Transverse colon (tissue), 4 donors: Measurements from ENCODE around the gene RPS6KA5. TPM values are rescaled to one million over a fixed set of nuclear protein-coding genes. Genes with fewer than 3 reads are reported as not detected.

Experiments used
- DNase-seq: peaks from one replicate; pipeline ENCODE4 v3.0.0-alpha.2; 2019
- H3K27ac ChIP-seq, 4 donors: fragments of 200-600 bp; sonication (generic); 2 replicates each; pipeline ENCODE4 v1.5.1; 2016 to 2018; ENCODE audit warnings: inconsistent platforms in 4 of 4
- H3K27me3 ChIP-seq: fragments of 200-600 bp; sonication (generic); 2 replicates; pipeline ENCODE4 v1.5.1; 2017; ENCODE audit warnings: inconsistent platforms
- H3K36me3 ChIP-seq, 4 donors: fragments of 200-600 bp; sonication (generic); 2 replicates each; pipeline ENCODE4 v1.5.1; 2017 to 2019; ENCODE audit warnings: inconsistent platforms in 4 of 4
- H3K4me1 ChIP-seq, 4 donors: fragments of 200-600 bp; sonication (generic); 2 replicates each; pipeline ENCODE4 v1.5.1; 2017 to 2020; ENCODE audit warnings: inconsistent platforms in 4 of 4
- H3K4me3 ChIP-seq, 4 donors: fragments of 200-600 bp; sonication (generic); 1 replicate in 1 of 4; 2 replicates in 3 of 4; pipeline versions ENCODE4 v1.5.1 to v1.6.1; 2017 to 2019; ENCODE audit warnings: inconsistent platforms in 4 of 4
- H3K9me3 ChIP-seq, 2 donors: fragments of 200-600 bp; sonication (generic); 2 replicates each; pipeline ENCODE4 v1.5.1; 2017 to 2019; ENCODE audit warnings: inconsistent platforms in 2 of 2
- EP300 ChIP-seq: sonication (generic); formaldehyde crosslinking; IDR thresholded peaks from one replicate; pipeline ENCODE4 v1.6.1; 2017; ENCODE audit warnings: antibody characterized with exemption, low read depth
- POLR2A ChIP-seq: fragments of 450-650 bp; IDR thresholded peaks from one replicate; pipeline ENCODE4 v1.6.1; 2016; ENCODE audit warnings: antibody characterized with exemption, mild to moderate bottlenecking, moderate library complexity
- POLR2AphosphoS5 ChIP-seq, 3 donors: sonication (generic); formaldehyde crosslinking; IDR thresholded peaks; one replicate each; pipeline ENCODE4 v1.6.1; 2016; ENCODE audit warnings: antibody characterized with exemption in 3 of 3
- WGBS, 2 donors: methylation state at CpG; one replicate each; pipeline ENCODE4 v1.1.5; 2018; ENCODE audit warnings: low coverage in 1 of 2; 5-methylcytosine and 5-hydroxymethylcytosine counted together
- in situ Hi-C, 4 donors: fragments of 200-750 bp; cut with MboI; loops; one replicate each; pipeline versions ENCODE4 v1.15.0 to v1.15.1; 2017; ENCODE audit warnings: low sequenced_read_pairs in 3 of 4, low pct_ligation_motif_present in 1 of 4, low pct_unique_long_range_greater_than_20kb in 1 of 4
- intact Hi-C: fragments of 100-400 bp; cut with DNase I; formaldehyde crosslinking; loops from one replicate; pipeline ENCODE4 v1.15.1; 2023; ENCODE audit warnings: low total_unique reads
- total RNA-seq, 4 donors: library from RNA; depleted of rRNA; stranded (reverse); fragments of >200 nt; gene quantifications; one replicate each; pipeline ENCODE4 v1.1.0, GENCODE V29; 2016
- TF ChIP-seq, protein P1 (sequence below), 5 experiments: fragments of 200-600 bp in 3 of 5; fragments of 450-650 bp in 2 of 5; sonication (generic) in 3 of 5; IDR thresholded peaks; 1 replicate in 2 of 5; 2 replicates in 3 of 5; pipeline ENCODE4 v1.5.1; 2016 to 2017; ENCODE audit warnings: antibody characterized with exemption in 5 of 5, inconsistent platforms in 3 of 5, mild to moderate bottlenecking in 2 of 5, moderate library complexity in 1 of 5

Gene RPS6KA5
- total RNA-seq, 4 donors from 2014 or later, result 7.5 to 32.8 (median 28.0) TPM

DNA sequence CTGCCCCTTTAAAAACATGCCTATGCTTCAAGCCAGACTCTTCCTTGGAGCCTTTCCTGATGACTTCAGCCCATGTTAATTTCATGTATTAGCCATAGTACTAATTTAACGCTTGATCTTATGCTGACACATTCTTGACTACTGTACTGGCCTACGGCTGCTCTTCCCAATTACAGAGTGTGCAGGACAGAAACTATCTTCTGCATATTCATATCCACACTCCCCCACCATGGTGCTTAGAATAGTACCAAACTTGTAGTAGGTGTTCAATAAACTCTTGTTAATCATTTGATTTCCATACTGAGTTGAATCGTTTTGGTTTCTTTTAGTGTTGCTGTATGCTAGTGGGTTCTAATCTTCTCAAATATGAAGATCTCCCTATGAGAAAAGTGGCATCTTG, 31.6 kb upstream of the RPS6KA5 start:
- no peak for TF ChIP-seq POLR2A
- TF ChIP-seq POLR2AphosphoS5 (IDR thresholded peaks at IDR 0.05), result no peak
- TF ChIP-seq EP300, result no peak
- TF ChIP-seq, protein P1, sequence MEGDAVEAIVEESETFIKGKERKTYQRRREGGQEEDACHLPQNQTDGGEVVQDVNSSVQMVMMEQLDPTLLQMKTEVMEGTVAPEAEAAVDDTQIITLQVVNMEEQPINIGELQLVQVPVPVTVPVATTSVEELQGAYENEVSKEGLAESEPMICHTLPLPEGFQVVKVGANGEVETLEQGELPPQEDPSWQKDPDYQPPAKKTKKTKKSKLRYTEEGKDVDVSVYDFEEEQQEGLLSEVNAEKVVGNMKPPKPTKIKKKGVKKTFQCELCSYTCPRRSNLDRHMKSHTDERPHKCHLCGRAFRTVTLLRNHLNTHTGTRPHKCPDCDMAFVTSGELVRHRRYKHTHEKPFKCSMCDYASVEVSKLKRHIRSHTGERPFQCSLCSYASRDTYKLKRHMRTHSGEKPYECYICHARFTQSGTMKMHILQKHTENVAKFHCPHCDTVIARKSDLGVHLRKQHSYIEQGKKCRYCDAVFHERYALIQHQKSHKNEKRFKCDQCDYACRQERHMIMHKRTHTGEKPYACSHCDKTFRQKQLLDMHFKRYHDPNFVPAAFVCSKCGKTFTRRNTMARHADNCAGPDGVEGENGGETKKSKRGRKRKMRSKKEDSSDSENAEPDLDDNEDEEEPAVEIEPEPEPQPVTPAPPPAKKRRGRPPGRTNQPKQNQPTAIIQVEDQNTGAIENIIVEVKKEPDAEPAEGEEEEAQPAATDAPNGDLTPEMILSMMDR (IDR thresholded peaks at IDR 0.05), result no peak
- Histone ChIP-seq H3K4me1 (peaks cover 12 to 38% (median 29%) of the 10 kb centered on the region in 4 donors), H3K9me3 (no peaks in the 10 kb centered on the region), H3K27me3 (no peaks in the 10 kb centered on the region), H3K36me3 (no peaks in the 10 kb centered on the region), H3K27ac (peak overlapping the region in 3 of 4 donors; percentile 72 to 86 (median 76)), H3K4me3 (no peak overlapping the region)
- intact Hi-C loops, result no loop called here
- DNase-seq, result no peak
- WGBS, 2 donors, result 87 to 94% methylated on average over 3 of the region's 3 CpGs
- in situ Hi-C loops, result no loop called here

DNA sequence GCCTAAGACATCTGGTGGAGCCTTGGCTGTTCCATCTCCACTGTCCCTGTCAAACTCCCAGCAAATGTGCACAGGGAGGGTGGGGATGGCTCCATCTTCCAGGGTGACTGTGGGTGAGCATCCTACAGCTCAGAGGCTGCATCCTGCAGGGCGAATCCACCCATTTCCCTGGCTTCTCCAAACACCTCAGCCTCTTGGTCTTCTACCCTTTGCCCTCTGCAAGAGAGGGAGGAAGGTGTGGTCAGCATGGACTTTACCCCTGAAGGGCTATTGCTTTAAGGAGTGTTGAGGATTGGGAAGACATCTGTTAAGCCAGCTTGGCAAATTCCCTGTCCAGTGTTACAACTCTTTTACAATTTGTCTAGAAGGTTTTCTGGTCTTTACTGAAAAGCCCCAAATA, 30.3 kb upstream of the RPS6KA5 start:
- Histone ChIP-seq H3K27ac (peak overlapping the region; percentile 71 to 86 (median 74)), H3K36me3 (no peaks in the 10 kb centered on the region), H3K9me3 (no peaks in the 10 kb centered on the region), H3K27me3 (no peaks in the 10 kb centered on the region), H3K4me3 (no peak overlapping the region), H3K4me1 (peaks cover 12 to 47% (median 36%) of the 10 kb centered on the region in 4 donors)
- WGBS, 2 donors, result 50% methylated on average over 1 of the region's 1 CpG; no CpG with 5 or more reads in 1 of the 2 donors
- TF ChIP-seq POLR2A (no peak), POLR2AphosphoS5 (IDR thresholded peaks at IDR 0.05) (peak in 2 of 3 donors; percentile 37 to 68), EP300 (no peak)
- TF ChIP-seq, protein P1 (IDR thresholded peaks at IDR 0.05), result no peak
- peak; percentile 57 for DNase-seq
- in situ Hi-C loops (no loop called here), intact Hi-C loops (no loop called here)

DNA sequence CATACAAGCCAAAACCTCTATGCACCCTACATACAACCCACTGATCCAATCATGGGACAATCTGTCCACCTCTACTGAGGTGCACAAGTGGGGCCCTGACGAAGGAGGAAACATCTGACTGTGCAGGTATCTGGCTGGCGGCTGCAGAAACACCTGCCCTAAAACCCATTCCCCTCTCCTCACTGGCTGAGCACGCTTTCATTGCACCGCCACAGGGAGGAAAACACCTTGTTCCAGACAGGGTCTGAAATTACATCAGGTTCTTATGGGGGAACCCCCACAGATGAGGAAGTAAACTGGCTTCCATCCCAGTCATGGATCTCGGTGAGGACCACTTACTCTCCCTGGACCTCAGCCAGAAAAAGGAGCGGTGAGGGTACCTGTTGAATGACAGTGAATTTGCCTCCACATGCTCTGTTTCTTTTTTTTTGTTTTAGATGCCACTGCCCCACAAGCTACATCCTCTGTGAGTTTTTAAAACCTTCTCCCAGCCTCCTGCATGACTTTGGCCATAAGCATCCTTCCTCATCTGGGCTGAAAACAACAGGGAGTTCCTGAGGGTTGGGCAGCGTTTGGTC, 29.6 kb upstream of the RPS6KA5 start:
- Histone ChIP-seq H3K4me1 (peaks cover 12 to 47% (median 36%) of the 10 kb centered on the region in 4 donors), H3K27me3 (no peaks in the 10 kb centered on the region), H3K9me3 (no peaks in the 10 kb centered on the region), H3K36me3 (no peaks in the 10 kb centered on the region), H3K4me3 (no peak overlapping the region), H3K27ac (peak overlapping the region; percentile 71 to 86 (median 74))
- no peak for TF ChIP-seq POLR2AphosphoS5 (IDR thresholded peaks at IDR 0.05)
- TF ChIP-seq, protein P1 (IDR thresholded peaks at IDR 0.05), result no peak
- no peak for TF ChIP-seq EP300
- no peak for TF ChIP-seq POLR2A
- DNase-seq, result no peak
- in situ Hi-C loops, result no loop called here
- WGBS, 2 donors, result 82 to 89% methylated on average over 6 to 7 of the region's 7 CpGs
- intact Hi-C loops, result no loop called here

- Histone ChIP-seq H3K27ac (peak overlapping the region; percentile 83 to 86 (median 84)), H3K27me3 (no peaks in the 10 kb centered on the region), H3K36me3 (no peaks in the 10 kb centered on the region), H3K9me3 (no peaks in the 10 kb centered on the region), H3K4me3 (no peak overlapping the region), H3K4me1 (peaks cover 12 to 47% (median 36%) of the 10 kb centered on the region in 4 donors)
- no peak for DNase-seq
- in situ Hi-C loops, result no loop called here
- WGBS, 2 donors, result 84% methylated on average over 5 of the region's 5 CpGs; no CpG with 5 or more reads in 1 of the 2 donors
- intact Hi-C loops, result no loop called here
- TF ChIP-seq EP300 (no peak), POLR2AphosphoS5 (IDR thresholded peaks at IDR 0.05) (no peak), POLR2A (no peak)
- TF ChIP-seq, protein P1 (IDR thresholded peaks at IDR 0.05), result no peak
These were observed 28.3 kb upstream of the RPS6KA5 start for GRCh38 chr14:91088585-91089235.
